Hepatocyte (in vitro differentiated cells): ENCODE data around the gene DEXI. TPM values are rescaled to one million over a fixed set of nuclear protein-coding genes. Genes with fewer than 3 reads are reported as not detected.

Experiments used
- DNase-seq: peaks from one replicate; pipeline ENCODE4 v3.0.0-alpha.2; 2016; ENCODE audit warnings: low spot score
- H2AFZ ChIP-seq: fragments of 200-600 bp; sonication (generic); 2 replicates; pipeline ENCODE4 v1.6.0; 2016; ENCODE audit warnings: antibody characterized with exemption, mild to moderate bottlenecking
- H3K27ac ChIP-seq: fragments of 200-600 bp; sonication (generic); 2 replicates; pipeline ENCODE4 v1.5.1; 2016; ENCODE audit warnings: mild to moderate bottlenecking
- H3K27me3 ChIP-seq: fragments of 200-600 bp; sonication (generic); 2 replicates; pipeline ENCODE4 v1.6.1; 2016
- H3K36me3 ChIP-seq: fragments of 200-600 bp; sonication (generic); replicated peaks from 2 replicates; pipeline ENCODE4 v1.5.1; 2016; ENCODE audit warnings: low read depth; ENCODE audit not compliant: insufficient read depth
- H3K4me1 ChIP-seq: fragments of 200-600 bp; sonication (generic); 2 replicates; pipeline ENCODE4 v1.5.1; 2016; ENCODE audit warnings: mild to moderate bottlenecking, moderate library complexity; ENCODE audit not compliant: insufficient read depth
- H3K4me2 ChIP-seq: fragments of 200-600 bp; sonication (generic); 2 replicates; pipeline ENCODE4 v1.6.0; 2016
- H3K4me3 ChIP-seq: fragments of 200-600 bp; sonication (generic); 2 replicates; pipeline ENCODE4 v1.5.1; 2016; ENCODE audit warnings: mild to moderate bottlenecking
- H3K79me2 ChIP-seq: fragments of 200-600 bp; sonication (generic); 2 replicates; pipeline ENCODE4 v1.6.0; 2017; ENCODE audit warnings: mild to moderate bottlenecking
- H3K9me2 ChIP-seq: fragments of 200-600 bp; sonication (generic); replicated peaks from 2 replicates; pipeline ENCODE4 v1.6.0; 2017; ENCODE audit warnings: mild to moderate bottlenecking; ENCODE audit not compliant: insufficient read depth
- H3K9me3 ChIP-seq: fragments of 200-600 bp; sonication (generic); 2 replicates; pipeline ENCODE4 v1.5.1; 2016; ENCODE audit warnings: low read depth, mild to moderate bottlenecking
- H4K20me1 ChIP-seq: fragments of 200-600 bp; sonication (generic); 2 replicates; pipeline ENCODE4 v1.6.0; 2016; ENCODE audit warnings: mild to moderate bottlenecking; ENCODE audit not compliant: insufficient read depth, poor library complexity, severe bottlenecking
- EZH2 ChIP-seq: fragments of 200-600 bp; sonication (generic); IDR thresholded peaks from 2 replicates; pipeline ENCODE4 v1.6.1; 2016; ENCODE audit warnings: antibody characterized with exemption, mild to moderate bottlenecking, borderline replicate concordance
- EZH2phosphoT487 ChIP-seq: fragments of 200-600 bp; sonication (generic); IDR thresholded peaks from one replicate; pipeline ENCODE4 v1.6.1; 2018; ENCODE audit warnings: antibody characterized with exemption, mild to moderate bottlenecking, low read depth, moderate library complexity; ENCODE audit not compliant: unreplicated experiment, severe bottlenecking
- WGBS: methylation state at CpG from one replicate; pipeline ENCODE4 v1.1.6; 2016; ENCODE audit warnings: low lambda C conversion rate; ENCODE audit errors: missing lambda C conversion rate; 5-methylcytosine and 5-hydroxymethylcytosine counted together
- polyA plus RNA-seq: library from polyadenylated mRNA; unstranded; fragments of >200 nt; fragmentation: Nextera tagmentation; extraction: Ambion mirVana; gene quantifications from 2 replicates; pipeline ENCODE4 v1.2.1, GENCODE V29; 2016
- total RNA-seq: library from RNA; depleted of rRNA; stranded (reverse); fragments of >200 nt; gene quantifications from 2 replicates; pipeline ENCODE4 v1.2.3, GENCODE V29; 2014
- TF ChIP-seq, protein P1 (sequence below): fragments of 200-600 bp; sonication (generic); IDR thresholded peaks from 2 replicates; pipeline ENCODE4 v1.5.1; 2016; ENCODE audit warnings: antibody characterized with exemption, mild to moderate bottlenecking; ENCODE audit not compliant: poor library complexity

The DEXI gene
- total and polyA plus RNA-seq, 2 experiments from 2014 or later = 51.6 to 82.4 TPM

- no peak overlapping the region for H3K27ac ChIP-seq
- H3K9me3 ChIP-seq = no peaks in the 10 kb centered on the region
- no peak overlapping the region for H3K4me3 ChIP-seq
- WGBS = 85% methylated on average over 10 of the region's 10 CpGs
- TF ChIP-seq EZH2 (no peak), EZH2phosphoT487 (no peak)
- TF ChIP-seq, protein P1, sequence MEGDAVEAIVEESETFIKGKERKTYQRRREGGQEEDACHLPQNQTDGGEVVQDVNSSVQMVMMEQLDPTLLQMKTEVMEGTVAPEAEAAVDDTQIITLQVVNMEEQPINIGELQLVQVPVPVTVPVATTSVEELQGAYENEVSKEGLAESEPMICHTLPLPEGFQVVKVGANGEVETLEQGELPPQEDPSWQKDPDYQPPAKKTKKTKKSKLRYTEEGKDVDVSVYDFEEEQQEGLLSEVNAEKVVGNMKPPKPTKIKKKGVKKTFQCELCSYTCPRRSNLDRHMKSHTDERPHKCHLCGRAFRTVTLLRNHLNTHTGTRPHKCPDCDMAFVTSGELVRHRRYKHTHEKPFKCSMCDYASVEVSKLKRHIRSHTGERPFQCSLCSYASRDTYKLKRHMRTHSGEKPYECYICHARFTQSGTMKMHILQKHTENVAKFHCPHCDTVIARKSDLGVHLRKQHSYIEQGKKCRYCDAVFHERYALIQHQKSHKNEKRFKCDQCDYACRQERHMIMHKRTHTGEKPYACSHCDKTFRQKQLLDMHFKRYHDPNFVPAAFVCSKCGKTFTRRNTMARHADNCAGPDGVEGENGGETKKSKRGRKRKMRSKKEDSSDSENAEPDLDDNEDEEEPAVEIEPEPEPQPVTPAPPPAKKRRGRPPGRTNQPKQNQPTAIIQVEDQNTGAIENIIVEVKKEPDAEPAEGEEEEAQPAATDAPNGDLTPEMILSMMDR = no peak
- no peaks in the 10 kb centered on the region for H3K79me2 ChIP-seq
- H4K20me1 ChIP-seq = no peaks in the 10 kb centered on the region
- no peak for DNase-seq
- no peak overlapping the region for H3K4me2 ChIP-seq
- H3K36me3 ChIP-seq = no peaks in the 10 kb centered on the region
- H3K4me1 ChIP-seq = no peaks in the 10 kb centered on the region
- H3K9me2 ChIP-seq = no peaks in the 10 kb centered on the region
- no peak overlapping the region for H2AFZ ChIP-seq
- H3K27me3 ChIP-seq = peaks cover 56% of the 10 kb centered on the region
Observed at GRCh38 chr16:10880594-10881452, 61.4 kb downstream of the DEXI start.

DNA sequence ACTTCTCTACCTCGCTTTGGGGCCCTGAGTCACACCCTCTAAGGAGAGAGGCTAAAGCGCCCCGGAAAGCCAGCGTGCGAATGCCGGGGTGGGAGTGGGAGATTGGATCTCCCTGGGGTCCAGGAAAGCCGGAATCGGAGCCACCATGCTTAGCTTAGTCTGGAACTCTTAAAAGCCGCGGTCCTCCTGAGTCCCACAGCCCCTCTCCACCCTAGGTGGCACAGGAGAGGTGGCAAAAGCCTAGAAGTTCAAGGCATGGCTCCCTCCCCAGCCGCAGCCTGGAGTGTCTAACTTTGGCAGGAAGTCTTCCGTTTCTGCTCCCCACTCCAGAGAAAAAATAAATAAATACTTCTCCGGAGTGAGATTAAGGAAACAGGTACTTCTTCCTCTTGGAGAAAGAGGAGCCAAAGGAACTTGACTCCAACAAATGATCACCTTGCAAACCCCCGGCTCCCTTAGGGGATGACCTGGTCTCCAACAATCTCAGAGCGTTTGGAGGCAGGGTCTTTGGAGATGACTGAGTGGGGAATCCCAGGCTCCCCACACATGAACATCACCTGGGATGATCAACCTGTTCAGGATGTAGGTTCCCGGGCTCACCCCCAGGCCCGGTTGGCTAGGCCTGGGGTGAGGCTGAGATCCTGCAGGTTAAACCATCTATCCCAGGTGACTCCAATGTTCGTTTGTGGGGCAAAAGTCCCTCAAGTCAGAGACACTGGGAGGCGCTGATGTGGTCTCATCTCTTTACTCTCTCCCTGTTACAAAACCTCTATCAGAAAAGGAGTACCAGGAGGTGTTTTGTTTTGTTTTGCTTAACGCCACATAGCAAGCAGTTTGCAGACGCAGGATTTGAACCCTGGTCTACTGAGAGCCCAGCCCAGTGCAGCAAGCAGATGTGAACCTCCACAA is 62.3 kb downstream of the DEXI start:
- Histone ChIP-seq H3K4me1 (no peaks in the 10 kb centered on the region), H3K4me2 (peak overlapping the region; percentile 76), H3K9me2 (no peaks in the 10 kb centered on the region), H3K4me3 (no peak overlapping the region), H4K20me1 (no peaks in the 10 kb centered on the region), H2AFZ (no peak overlapping the region), H3K36me3 (no peaks in the 10 kb centered on the region), H3K27ac (no peak overlapping the region), H3K79me2 (no peaks in the 10 kb centered on the region), H3K27me3 (peaks cover 60% of the 10 kb centered on the region), H3K9me3 (no peaks in the 10 kb centered on the region)
- TF ChIP-seq, protein P1 = no peak
- TF ChIP-seq EZH2phosphoT487 (no peak), EZH2 (no peak)
- WGBS = 77% methylated on average over 17 of the region's 21 CpGs
- DNase-seq = no peak

Other genes with a start within 250 kb of the DEXI start
- not detected in 2 replicates for gene TEKT5, start 247.5 kb downstream of the DEXI start, total RNA-seq
- not detected in 2 replicates for gene TEKT5, start 247.5 kb downstream of the DEXI start, polyA plus RNA-seq
- 25.6 and 32.3 TPM in 2 replicates for gene NUBP1, start 198.6 kb downstream of the DEXI start, total RNA-seq
- gene NUBP1, start 198.6 kb downstream of the DEXI start, polyA plus RNA-seq = 31.7 and 38.8 TPM in 2 replicates
- gene TVP23A, start 123.7 kb downstream of the DEXI start, total RNA-seq = 0.67 and 1.5 TPM in 2 replicates
- 1.1 and 1.5 TPM in 2 replicates for gene TVP23A, start 123.7 kb downstream of the DEXI start, polyA plus RNA-seq
- gene CIITA, start 65.3 kb downstream of the DEXI start, total RNA-seq = 0.08 TPM in 1 of 2 replicates, not detected in the other
- 0.24 and 1.1 TPM in 2 replicates for gene CIITA, start 65.3 kb downstream of the DEXI start, polyA plus RNA-seq
- 19.7 and 22.6 TPM in 2 replicates for gene CLEC16A, start 2.1 kb upstream of the DEXI start, total RNA-seq
- gene CLEC16A, start 2.1 kb upstream of the DEXI start, polyA plus RNA-seq = 22.3 and 29.0 TPM in 2 replicates